Ishikawa (cell line): ENCODE results near the gene MUC5B.

Experiments used
- CEBPB ChIP-seq: IDR thresholded peaks from 2 replicates; pipeline ENCODE4 v1.6.1; 2012
- EGR1 ChIP-seq: IDR thresholded peaks from 2 replicates; pipeline ENCODE4 v1.6.1; 2012
- EP300 ChIP-seq: IDR thresholded peaks from 2 replicates; pipeline ENCODE4 v1.6.1; 2012; ENCODE audit warnings: borderline replicate concordance
- FOXM1 ChIP-seq: IDR thresholded peaks from 2 replicates; pipeline ENCODE4 v1.6.1; 2012; ENCODE audit warnings: low read depth, borderline replicate concordance
- NFIC ChIP-seq: IDR thresholded peaks from 2 replicates; pipeline ENCODE4 v1.6.1; 2012
- RAD21 ChIP-seq: IDR thresholded peaks from 2 replicates; pipeline ENCODE4 v1.6.1; 2012; ENCODE audit warnings: low read depth
- TCF12 ChIP-seq: IDR thresholded peaks from 2 replicates; pipeline ENCODE4 v1.6.1; 2012; ENCODE audit warnings: low read depth
- ZBTB7A ChIP-seq: IDR thresholded peaks from 2 replicates; pipeline ENCODE4 v1.6.1; 2012; ENCODE audit warnings: low read depth
- TF ChIP-seq, protein P1 (sequence below): IDR thresholded peaks from 2 replicates; pipeline ENCODE4 v1.6.1; 2012

DNA sequence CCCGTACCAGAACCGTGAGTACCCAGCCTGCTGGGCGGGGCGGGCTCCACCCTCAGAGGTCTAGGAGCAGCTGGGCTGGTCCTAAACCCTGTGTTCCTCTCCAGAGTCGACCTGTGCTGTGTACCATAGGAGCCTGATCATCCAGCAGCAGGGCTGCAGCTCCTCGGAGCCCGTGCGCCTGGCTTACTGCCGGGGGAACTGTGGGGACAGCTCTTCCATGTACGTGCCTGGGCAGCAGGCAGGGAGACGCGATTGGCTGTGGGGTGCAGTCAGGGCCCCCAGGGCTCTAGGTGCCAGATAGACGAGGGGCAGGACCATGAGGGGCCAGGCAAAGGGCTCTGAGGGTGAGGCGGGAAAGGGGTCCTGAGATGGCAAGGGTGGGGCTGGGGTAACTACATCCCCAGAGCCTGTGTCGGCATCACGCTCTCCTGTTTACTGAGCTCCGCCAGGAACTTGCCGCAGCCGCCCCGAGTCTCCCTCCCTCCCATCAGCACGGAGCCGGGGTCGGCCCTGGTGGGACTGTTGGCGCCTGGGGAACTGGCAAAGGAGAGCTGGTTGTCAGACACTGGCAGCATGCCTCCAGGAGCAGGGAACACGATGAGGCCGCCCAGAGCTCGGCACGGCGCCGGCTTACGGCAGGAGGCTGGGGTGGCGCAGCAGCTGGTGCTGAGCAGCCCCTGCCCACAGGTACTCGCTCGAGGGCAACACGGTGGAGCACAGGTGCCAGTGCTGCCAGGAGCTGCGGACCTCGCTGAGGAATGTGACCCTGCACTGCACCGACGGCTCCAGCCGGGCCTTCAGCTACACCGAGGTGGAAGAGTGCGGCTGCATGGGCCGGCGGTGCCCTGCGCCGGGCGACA lies 22.9 kb upstream of the MUC5B start:
- TF ChIP-seq EGR1 (no peak), TCF12 (no peak), EP300 (no peak), RAD21 (no peak), FOXM1 (no peak), ZBTB7A (no peak), NFIC (no peak), CEBPB (no peak)
- TF ChIP-seq, protein P1, sequence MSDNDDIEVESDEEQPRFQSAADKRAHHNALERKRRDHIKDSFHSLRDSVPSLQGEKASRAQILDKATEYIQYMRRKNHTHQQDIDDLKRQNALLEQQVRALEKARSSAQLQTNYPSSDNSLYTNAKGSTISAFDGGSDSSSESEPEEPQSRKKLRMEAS, result no peak
